GM20431 (cell line): Measurements from ENCODE around the gene MROH2B.
"Not testable (repeated sequence)": the region's sequence is repeated elsewhere in the genome, so short reads cannot be mapped to it uniquely, and the experiment has no call there.

ENCODE experiments used
- in situ Hi-C: fragments of 300-500 bp; cut with MseI, MboI; formaldehyde crosslinking; loops from one replicate; pipeline ENCODE4 v1.15.0; 2020; ENCODE audit warnings: low sequenced_read_pairs; ENCODE audit not compliant: unreplicated experiment

MROH2B gene

GRCh38 chr5:41043109-41043747 is 27.9 kb downstream of the MROH2B start:
- in situ Hi-C loops, result no loop called here

DNA sequence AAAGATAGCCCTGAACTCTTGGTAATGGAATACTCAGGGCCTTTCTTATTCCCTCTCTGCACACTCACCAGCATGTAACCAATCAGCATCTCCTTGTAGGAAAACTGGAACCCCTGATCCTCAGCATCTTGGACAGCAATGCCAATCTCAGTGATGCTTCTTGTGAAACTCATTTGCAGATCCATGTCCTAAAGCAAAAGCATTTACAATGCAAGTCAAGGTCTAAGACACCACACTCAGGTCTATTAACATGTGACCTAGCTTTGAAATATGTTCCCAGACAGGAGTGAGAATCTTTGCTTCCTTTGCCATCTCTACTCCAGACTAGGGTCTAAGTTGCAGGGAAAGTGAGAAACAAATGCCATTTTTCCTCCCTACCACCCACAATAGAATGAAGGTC is 38.2 kb downstream of the MROH2B start:
- in situ Hi-C loops, result no loop called here

- in situ Hi-C loops, result not testable (repeated sequence)
Measured at GRCh38 chr5:41022600-41022999, 48.5 kb downstream of the MROH2B start.

DNA sequence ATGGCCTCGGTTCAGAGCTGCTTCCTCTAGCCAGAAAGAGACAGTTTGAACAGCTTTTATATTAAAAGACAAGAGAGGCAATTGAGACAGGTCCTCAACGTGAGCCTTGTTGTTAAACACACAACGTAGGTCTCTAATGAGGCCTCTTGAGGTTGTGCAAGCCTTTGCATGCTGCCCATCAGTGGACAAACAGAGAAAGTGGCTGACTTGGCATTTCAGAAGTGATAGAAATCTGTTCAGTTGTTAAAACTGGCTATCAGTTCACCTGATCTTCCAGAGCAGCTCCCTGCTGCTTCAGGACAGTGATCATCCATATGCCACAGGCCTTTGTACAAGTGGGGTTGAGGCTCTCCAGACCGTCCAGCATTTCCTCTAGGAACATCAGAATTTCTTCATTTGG is 58.8 kb downstream of the MROH2B start:
- in situ Hi-C loops, result no loop called here

- in situ Hi-C loops, result no loop called here
Measured at GRCh38 chr5:41010572-41010971, 60.6 kb downstream of the MROH2B start.

GRCh38 chr5:41009232-41009631 is 61.9 kb downstream of the MROH2B start:
- in situ Hi-C loops, result no loop called here

- in situ Hi-C loops, result no loop called here
Measured at GRCh38 chr5:41004931-41005330, 66.2 kb downstream of the MROH2B start.

- in situ Hi-C loops, result no loop called here
Measured at GRCh38 chr5:41003670-41004376, 67.3 kb downstream of the MROH2B start.

GRCh38 chr5:40999966-41000365 is 71.2 kb downstream of the MROH2B start:
- in situ Hi-C loops, result no loop called here

DNA sequence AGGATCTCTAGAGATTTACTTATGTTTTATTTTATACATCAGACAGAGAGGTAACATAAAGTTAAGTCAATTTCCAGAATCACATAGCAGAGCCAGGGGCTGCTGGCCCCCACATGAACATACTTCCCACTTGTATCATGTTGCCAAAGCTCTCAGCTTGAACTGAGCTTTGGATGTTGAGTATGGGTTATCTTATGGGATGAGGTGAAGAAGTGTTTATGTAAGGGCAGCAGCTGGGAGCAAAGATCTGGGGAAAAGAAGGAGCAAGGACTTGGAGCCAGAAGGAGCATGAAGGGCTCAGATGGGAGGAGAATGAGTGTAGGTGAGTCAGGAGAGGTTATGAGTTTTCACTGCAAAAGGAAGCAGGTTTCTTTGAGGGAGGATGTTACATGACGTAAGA is 72.0 kb downstream of the MROH2B start:
- in situ Hi-C loops, result no loop called here

DNA sequence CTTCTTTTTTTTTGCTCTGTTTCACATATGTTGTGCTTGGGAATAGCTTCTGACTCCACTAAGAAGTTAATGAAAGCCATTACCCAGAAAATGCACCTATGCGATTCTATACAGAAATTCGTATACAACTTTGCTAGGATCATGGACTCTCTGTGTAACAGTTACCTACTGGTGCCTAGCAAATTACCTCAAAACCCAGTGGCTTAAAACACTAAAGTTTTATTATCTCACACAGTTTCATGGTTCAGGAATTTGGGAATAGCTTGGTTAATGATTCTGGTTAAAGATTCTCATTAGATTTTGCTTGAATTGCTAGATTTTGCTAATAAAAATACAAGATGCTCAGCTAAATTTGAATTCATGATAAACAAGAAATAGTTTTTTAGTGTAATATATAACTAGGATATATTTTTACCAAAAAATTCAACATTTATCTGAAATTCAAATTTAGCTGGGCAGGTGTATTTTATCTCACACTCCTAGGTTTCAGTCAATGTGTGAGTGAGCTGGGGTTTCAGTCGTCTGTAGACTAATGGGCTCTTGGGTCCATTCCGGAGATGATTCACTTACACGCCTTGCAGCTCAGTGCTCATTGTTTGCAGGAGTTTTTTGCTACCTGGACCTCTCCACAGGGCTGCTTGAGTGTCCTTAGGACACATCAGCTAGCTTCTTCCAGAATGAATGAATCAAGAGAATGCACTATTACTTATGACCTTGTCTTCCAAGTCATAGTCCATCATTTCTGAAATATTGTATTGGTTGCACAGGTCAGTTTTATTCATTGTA is 75.1 kb downstream of the MROH2B start:
- in situ Hi-C loops, result no loop called here

- in situ Hi-C loops, result no loop called here
Measured at GRCh38 chr5:40991981-40992559, 79.1 kb downstream of the MROH2B start.

- in situ Hi-C loops, result no loop called here
Measured at GRCh38 chr5:40991168-40991980, 79.8 kb downstream of the MROH2B start.

GRCh38 chr5:40988746-40989510 is 82.2 kb downstream of the MROH2B start:
- in situ Hi-C loops, result no loop called here

GRCh38 chr5:40987349-40987748 is 83.8 kb downstream of the MROH2B start:
- in situ Hi-C loops, result no loop called here

GRCh38 chr5:40986666-40987065 is 84.5 kb downstream of the MROH2B start:
- in situ Hi-C loops, result no loop called here

DNA sequence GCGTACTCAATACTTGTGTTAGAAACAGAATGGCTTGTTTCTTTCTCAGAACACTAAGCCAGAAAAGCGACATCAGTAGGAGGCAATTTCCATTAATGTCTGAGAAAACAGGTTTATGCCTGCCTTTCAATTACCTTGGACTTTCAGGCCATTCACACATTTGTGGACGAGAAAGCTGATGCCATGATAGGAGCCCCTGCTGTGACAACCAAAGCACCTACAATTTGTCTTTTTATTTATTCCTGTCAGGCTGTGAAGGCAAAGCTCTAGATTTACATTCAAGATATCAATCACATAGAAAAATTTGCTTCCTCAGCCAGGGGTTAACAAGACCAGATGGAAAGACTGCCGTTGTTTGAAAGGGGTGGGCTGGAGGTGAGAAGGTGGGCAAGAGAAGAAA is 85.6 kb downstream of the MROH2B start:
- in situ Hi-C loops, result no loop called here

DNA sequence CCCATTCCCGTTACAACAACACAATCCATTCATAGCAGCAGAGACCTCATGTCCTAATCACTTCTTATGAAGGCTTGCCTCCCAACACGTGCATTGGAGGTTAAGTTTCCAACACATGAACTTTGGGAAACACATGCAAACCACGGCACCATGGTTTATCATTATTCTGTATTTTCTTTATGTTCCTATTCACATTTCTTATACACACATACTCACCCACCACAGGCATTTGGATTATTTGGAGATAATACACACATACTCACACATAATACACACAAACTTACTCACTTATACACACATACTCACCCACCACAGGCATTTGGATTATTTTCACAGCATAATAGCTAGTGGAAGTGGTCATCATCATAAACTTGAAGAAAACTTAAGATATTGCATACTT is 86.3 kb downstream of the MROH2B start:
- in situ Hi-C loops, result no loop called here

GRCh38 chr5:40983781-40984180 is 87.4 kb downstream of the MROH2B start:
- in situ Hi-C loops, result no loop called here
